H9 (cell line): Measurements from ENCODE around the gene SNAI1. TPM values are rescaled to one million over a fixed set of nuclear protein-coding genes. Genes with fewer than 3 reads are reported as not detected.

ENCODE experiments used
- DNase-seq: peaks from one replicate; pipeline ENCODE4 v3.0.0-alpha.2; 2017
- H2AFZ ChIP-seq: one replicate; pipeline ENCODE4 v1.6.1; 2013; ENCODE audit warnings: mild to moderate bottlenecking, low read length, control low read depth, moderate library complexity
- H2AK5ac ChIP-seq: 2 replicates; pipeline ENCODE4 v1.6.1; 2013; ENCODE audit warnings: low read length, control low read depth, mixed read lengths; ENCODE audit not compliant: insufficient read length
- H2BK120ac ChIP-seq: one replicate; pipeline ENCODE4 v1.6.1; 2013; ENCODE audit warnings: low read depth, mild to moderate bottlenecking, low read length, control low read depth, inconsistent platforms; ENCODE audit not compliant: poor library complexity, severe bottlenecking
- H2BK12ac ChIP-seq: 2 replicates; pipeline ENCODE4 v1.6.1; 2013; ENCODE audit warnings: low read length, control low read depth, mixed read lengths, low read depth; ENCODE audit not compliant: insufficient read length
- H2BK15ac ChIP-seq: 2 replicates; pipeline ENCODE4 v1.6.1; 2013; ENCODE audit warnings: low read depth, low read length, control low read depth
- H2BK20ac ChIP-seq: one replicate; pipeline ENCODE4 v1.6.1; 2013; ENCODE audit warnings: low read depth, mild to moderate bottlenecking, low read length, control low read depth, inconsistent platforms; ENCODE audit not compliant: poor library complexity, severe bottlenecking
- H2BK5ac ChIP-seq: 2 replicates; pipeline ENCODE4 v1.6.1; 2013; ENCODE audit warnings: low read length, control low read depth, mixed read lengths; ENCODE audit not compliant: insufficient read length
- H3K14ac ChIP-seq: 2 replicates; pipeline ENCODE4 v1.6.1; 2013; ENCODE audit warnings: low read length, control low read depth; ENCODE audit not compliant: insufficient read depth
- H3K18ac ChIP-seq: 2 replicates; pipeline ENCODE4 v1.6.1; 2013; ENCODE audit warnings: low read depth, mild to moderate bottlenecking, mixed read lengths, low read length, control low read depth; ENCODE audit not compliant: insufficient read length
- H3K23ac ChIP-seq: 2 replicates; pipeline ENCODE4 v1.6.1; 2013; ENCODE audit warnings: low read length, control low read depth, mixed read lengths, low read depth; ENCODE audit not compliant: insufficient read length
- H3K23me2 ChIP-seq: 2 replicates; pipeline ENCODE4 v1.6.1; 2013; ENCODE audit warnings: low read depth, mild to moderate bottlenecking, mixed read lengths, low read length, control low read depth; ENCODE audit not compliant: insufficient read length, poor library complexity, severe bottlenecking
- H3K27ac ChIP-seq: 2 replicates; pipeline ENCODE4 v1.5.1; 2013; ENCODE audit warnings: low read length, control low read depth, mixed read lengths, low read depth; ENCODE audit not compliant: insufficient read length
- H3K27me3 ChIP-seq: 2 replicates; pipeline ENCODE4 v1.6.1; 2013; ENCODE audit warnings: low read length, control low read depth, inconsistent platforms; ENCODE audit not compliant: insufficient read depth
- H3K4ac ChIP-seq: 2 replicates; pipeline ENCODE4 v1.6.1; 2013; ENCODE audit warnings: low read depth, mild to moderate bottlenecking, control low read depth, inconsistent platforms, low read length, moderate library complexity
- H3K4me1 ChIP-seq: 2 replicates; pipeline ENCODE4 v1.6.1; 2013; ENCODE audit warnings: low read length, control low read depth, inconsistent platforms; ENCODE audit not compliant: insufficient read depth
- H3K4me2 ChIP-seq: 2 replicates; pipeline ENCODE4 v1.6.1; 2013; ENCODE audit warnings: low read length, control low read depth, mixed read lengths; ENCODE audit not compliant: insufficient read length, insufficient read depth
- H3K56ac ChIP-seq: 2 replicates; pipeline ENCODE4 v1.6.1; 2013; ENCODE audit warnings: low read depth, mild to moderate bottlenecking, mixed read lengths, low read length, control low read depth; ENCODE audit not compliant: insufficient read length
- H3K79me1 ChIP-seq: 2 replicates; pipeline ENCODE4 v1.6.1; 2013; ENCODE audit warnings: low read depth, mild to moderate bottlenecking, moderate library complexity, low read length, control low read depth, inconsistent platforms; ENCODE audit not compliant: insufficient read depth, poor library complexity, severe bottlenecking
- H3K79me2 ChIP-seq: 2 replicates; pipeline ENCODE4 v1.6.1; 2013; ENCODE audit warnings: low read length, control low read depth, inconsistent platforms; ENCODE audit not compliant: insufficient read depth
- H3K9ac ChIP-seq: 2 replicates; pipeline ENCODE4 v1.6.1; 2013; ENCODE audit warnings: low read length, control low read depth, mixed read lengths; ENCODE audit not compliant: insufficient read length; ENCODE audit errors: extremely low read depth
- H3K9me3 ChIP-seq: one replicate; pipeline ENCODE4 v1.6.1; 2013; ENCODE audit warnings: low read depth, low read length, inconsistent platforms; ENCODE audit not compliant: control insufficient read depth
- H3T11ph ChIP-seq: one replicate; pipeline ENCODE4 v1.6.1; 2013; ENCODE audit warnings: mild to moderate bottlenecking, low read length, control low read depth, inconsistent platforms
- H4K20me1 ChIP-seq: one replicate; pipeline ENCODE4 v1.6.1; 2013; ENCODE audit not compliant: control insufficient read depth, insufficient read length, insufficient read depth
- H4K5ac ChIP-seq: 2 replicates; pipeline ENCODE4 v1.6.1; 2013; ENCODE audit warnings: low read depth, mild to moderate bottlenecking, mixed read lengths, low read length, control low read depth; ENCODE audit not compliant: insufficient read length
- H4K8ac ChIP-seq: replicated peaks from 2 replicates; pipeline ENCODE4 v1.6.1; 2013; ENCODE audit warnings: low read length, control low read depth, mixed read lengths, low read depth; ENCODE audit not compliant: insufficient read length
- H4K91ac ChIP-seq: 2 replicates; pipeline ENCODE4 v1.6.1; 2013; ENCODE audit warnings: low read depth, mild to moderate bottlenecking, moderate library complexity, mixed read lengths, low read length, control low read depth; ENCODE audit not compliant: insufficient read length
- H3K27ac Mint-ChIP-seq, 3 experiments: 2 replicates in 2 of 3; 3 replicates in 1 of 3; pipeline ENCODE4 v1.8.0; 2020 to 2021; ENCODE audit warnings: mixed read lengths in 3 of 3, mild to moderate bottlenecking in 1 of 3, moderate library complexity in 1 of 3
- H3K27me3 Mint-ChIP-seq: 2 replicates; pipeline ENCODE4 v1.8.0; 2021; ENCODE audit warnings: low read depth, mild to moderate bottlenecking, moderate library complexity, mixed read lengths
- H3K36me3 Mint-ChIP-seq, 3 experiments: 2 replicates in 2 of 3; 3 replicates in 1 of 3; pipeline ENCODE4 v1.8.0; 2020 to 2021; ENCODE audit warnings: low read depth in 3 of 3, mixed read lengths in 3 of 3; ENCODE audit not compliant: insufficient read depth in 1 of 3
- H3K4me1 Mint-ChIP-seq, 2 experiments: 2 replicates each; pipeline ENCODE4 v1.8.0; 2020; ENCODE audit warnings: mixed read lengths in 2 of 2
- H3K4me3 Mint-ChIP-seq, 2 experiments: 2 replicates in 1 of 2; 3 replicates in 1 of 2; pipeline ENCODE4 v1.8.0; 2020 to 2021; ENCODE audit warnings: mild to moderate bottlenecking in 2 of 2, mixed read lengths in 2 of 2, moderate library complexity in 1 of 2
- H3K9me3 Mint-ChIP-seq, 2 experiments: 2 replicates in 1 of 2; 3 replicates in 1 of 2; pipeline ENCODE4 v1.8.0; 2020; ENCODE audit warnings: mild to moderate bottlenecking in 2 of 2, mixed read lengths in 2 of 2, moderate library complexity in 1 of 2
- WGBS: extraction: QIAGEN DNeasy Blood & Tissue Kit; methylation state at CpG from one replicate; pipeline ENCODE4 v1.1.7; 2013; ENCODE audit warnings: missing lambda C conversion rate, low lambda C conversion rate, mixed read lengths; ENCODE audit not compliant: insufficient read length; ENCODE audit errors: extremely low coverage; 5-methylcytosine and 5-hydroxymethylcytosine counted together
- total RNA-seq: library from RNA; stranded (reverse); gene quantifications from 2 replicates; pipeline ENCODE4 v1.2.1, GENCODE V29; 2021
- TF ChIP-seq, protein P1 (sequence below): fragments of 200-600 bp; sonication (generic); conservative IDR thresholded peaks from 3 replicates; pipeline ENCODE4 v1.8.0; 2021; ENCODE audit warnings: antibody characterized with exemption, mild to moderate bottlenecking

The SNAI1 gene
- total RNA-seq, 1 experiment from 2014 or later = 7.0 TPM

DNA sequence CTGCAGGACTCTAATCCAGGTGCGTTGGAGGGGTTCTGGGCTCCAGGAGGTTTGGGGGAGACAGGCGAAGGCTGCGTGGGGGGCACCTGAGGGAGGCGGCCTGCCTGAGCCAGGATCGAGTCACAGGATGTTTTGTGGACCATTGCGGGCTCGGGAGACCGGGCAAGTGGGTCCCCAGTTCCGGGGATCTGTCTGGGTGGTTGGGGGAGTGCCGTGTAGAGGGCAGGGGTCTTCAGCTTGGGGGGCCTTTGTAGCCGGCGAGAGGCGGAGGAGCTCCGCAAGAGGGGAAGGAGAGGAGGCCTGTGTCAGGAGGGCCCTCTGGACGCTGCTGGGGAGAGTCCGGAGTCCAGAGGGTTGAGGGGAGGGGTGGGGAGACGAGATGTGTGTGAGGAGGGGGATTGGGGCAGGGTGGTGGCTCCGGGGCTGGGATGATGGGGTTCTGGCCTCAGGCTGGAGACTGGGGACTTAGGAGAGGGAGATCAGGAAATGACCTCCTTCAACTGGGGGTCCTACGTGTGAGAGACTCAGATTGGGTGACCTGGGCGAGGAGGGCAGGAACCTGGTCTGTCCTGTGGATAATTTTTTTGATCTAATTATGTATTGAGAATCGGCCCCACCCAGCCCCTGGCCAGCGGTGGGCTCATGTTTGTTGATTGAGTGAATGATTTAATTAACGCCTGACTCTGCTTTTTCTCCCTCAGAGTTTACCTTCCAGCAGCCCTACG lies 505 bp downstream of the SNAI1 start:
- Histone ChIP-seq H3K23me2 (peaks cover 15% of the 10 kb centered on the region), H4K8ac (no peak overlapping the region), H3K9me3 (no peaks in the 10 kb centered on the region), H4K5ac (no peak overlapping the region), H3K4ac (no peak overlapping the region), H2AK5ac (no peak overlapping the region), H3K79me2 (no peaks in the 10 kb centered on the region; the same call in 1 of the 2 replicates), H3K9ac (peak overlapping the region; percentile 44), H3K27ac (no peak overlapping the region), H3K18ac (no peak overlapping the region), H2BK15ac (no peak overlapping the region), H2BK20ac (no peak overlapping the region), H3T11ph (no peak overlapping the region), H3K4me1 (peaks cover 13% of the 10 kb centered on the region), H2AFZ (no peak overlapping the region), H2BK12ac (no peak overlapping the region), H2BK5ac (no peak overlapping the region), H3K23ac (no peak overlapping the region), H3K27me3 (peaks cover 2% of the 10 kb centered on the region; the same call in 1 of the 2 replicates), H3K14ac (peak overlapping the region; percentile 72; the same call in 1 of the 2 replicates), H4K91ac (no peak overlapping the region), H3K79me1 (no peaks in the 10 kb centered on the region), H3K4me2 (peak overlapping the region; percentile 52), H4K20me1 (peaks cover 2% of the 10 kb centered on the region), H3K56ac (no peak overlapping the region), H2BK120ac (no peak overlapping the region)
- no CpG with 5 or more reads among the region's 24 CpGs for WGBS
- TF ChIP-seq, protein P1, sequence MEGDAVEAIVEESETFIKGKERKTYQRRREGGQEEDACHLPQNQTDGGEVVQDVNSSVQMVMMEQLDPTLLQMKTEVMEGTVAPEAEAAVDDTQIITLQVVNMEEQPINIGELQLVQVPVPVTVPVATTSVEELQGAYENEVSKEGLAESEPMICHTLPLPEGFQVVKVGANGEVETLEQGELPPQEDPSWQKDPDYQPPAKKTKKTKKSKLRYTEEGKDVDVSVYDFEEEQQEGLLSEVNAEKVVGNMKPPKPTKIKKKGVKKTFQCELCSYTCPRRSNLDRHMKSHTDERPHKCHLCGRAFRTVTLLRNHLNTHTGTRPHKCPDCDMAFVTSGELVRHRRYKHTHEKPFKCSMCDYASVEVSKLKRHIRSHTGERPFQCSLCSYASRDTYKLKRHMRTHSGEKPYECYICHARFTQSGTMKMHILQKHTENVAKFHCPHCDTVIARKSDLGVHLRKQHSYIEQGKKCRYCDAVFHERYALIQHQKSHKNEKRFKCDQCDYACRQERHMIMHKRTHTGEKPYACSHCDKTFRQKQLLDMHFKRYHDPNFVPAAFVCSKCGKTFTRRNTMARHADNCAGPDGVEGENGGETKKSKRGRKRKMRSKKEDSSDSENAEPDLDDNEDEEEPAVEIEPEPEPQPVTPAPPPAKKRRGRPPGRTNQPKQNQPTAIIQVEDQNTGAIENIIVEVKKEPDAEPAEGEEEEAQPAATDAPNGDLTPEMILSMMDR = no peak
- H3K4me1 Mint-ChIP-seq = peaks cover 67 to 85% of the 10 kb centered on the region in 2 experiments
- peak overlapping the region; percentile 78 to 95 for H3K4me3 Mint-ChIP-seq
- DNase-seq = no peak
- peak overlapping the region in 1 of 3 experiments; percentile 52; a peak in 2 of 7 replicates for H3K27ac Mint-ChIP-seq
- peaks cover 0 to 2% of the 10 kb centered on the region in 2 experiments; a peak in 1 of 5 replicates for H3K9me3 Mint-ChIP-seq
- peaks cover 13 to 33% (median 17%) of the 10 kb centered on the region in 3 experiments; a peak in 6 of 7 replicates for H3K36me3 Mint-ChIP-seq
- peaks cover 39% of the 10 kb centered on the region for H3K27me3 Mint-ChIP-seq
